HG02610 (cell line): ENCODE measurements around the gene TRIM67.

Experiments
- ATAC-seq: cut with Tn5 transposase; IDR thresholded peaks from one replicate; pipeline ENCODE4 v1.9.1; 2021; ENCODE audit warnings: mild to moderate bottlenecking, moderate library complexity; ENCODE audit not compliant: unreplicated experiment

Gene TRIM67

DNA sequence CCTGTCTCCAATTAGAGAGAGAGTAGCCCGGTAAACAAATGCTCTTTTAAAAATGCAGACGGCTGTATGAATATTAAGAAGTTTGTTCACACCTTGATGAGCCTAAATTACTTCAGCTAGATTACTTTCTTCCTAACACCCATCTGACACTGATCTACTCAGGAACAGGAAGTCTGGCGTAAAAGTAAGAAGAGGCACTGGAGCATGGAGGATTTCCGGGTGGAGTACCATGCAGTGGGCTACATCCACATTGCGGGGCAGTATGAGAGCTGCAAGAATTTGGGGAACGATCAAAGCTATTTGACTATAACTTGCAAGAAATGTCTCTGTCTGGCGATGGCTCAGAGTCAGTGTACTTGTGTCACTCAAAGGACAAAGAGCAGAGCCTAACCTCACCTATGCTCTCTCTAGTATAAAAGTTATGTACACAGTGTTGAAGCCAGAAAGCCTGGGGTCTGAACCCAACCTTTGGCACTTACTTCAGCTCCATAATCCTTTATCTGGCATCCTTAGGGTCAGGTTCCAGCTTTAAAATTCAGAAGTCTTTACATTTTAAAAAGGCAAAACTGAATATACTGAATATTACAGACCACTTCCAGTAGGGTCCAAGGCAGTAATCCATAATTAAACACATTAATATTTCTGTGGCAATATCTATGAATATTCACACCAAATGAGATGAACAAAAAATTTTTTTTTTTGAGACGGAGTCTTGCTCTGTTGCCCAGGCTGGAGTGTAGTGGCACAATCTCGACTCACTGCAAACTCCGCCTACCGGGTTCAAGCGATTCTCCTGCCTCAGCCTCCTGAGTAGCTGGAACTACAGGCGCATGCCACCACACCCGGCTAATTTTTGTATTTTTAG, 71.2 kb downstream of the TRIM67 start:
- peak; percentile 54 for ATAC-seq

DNA sequence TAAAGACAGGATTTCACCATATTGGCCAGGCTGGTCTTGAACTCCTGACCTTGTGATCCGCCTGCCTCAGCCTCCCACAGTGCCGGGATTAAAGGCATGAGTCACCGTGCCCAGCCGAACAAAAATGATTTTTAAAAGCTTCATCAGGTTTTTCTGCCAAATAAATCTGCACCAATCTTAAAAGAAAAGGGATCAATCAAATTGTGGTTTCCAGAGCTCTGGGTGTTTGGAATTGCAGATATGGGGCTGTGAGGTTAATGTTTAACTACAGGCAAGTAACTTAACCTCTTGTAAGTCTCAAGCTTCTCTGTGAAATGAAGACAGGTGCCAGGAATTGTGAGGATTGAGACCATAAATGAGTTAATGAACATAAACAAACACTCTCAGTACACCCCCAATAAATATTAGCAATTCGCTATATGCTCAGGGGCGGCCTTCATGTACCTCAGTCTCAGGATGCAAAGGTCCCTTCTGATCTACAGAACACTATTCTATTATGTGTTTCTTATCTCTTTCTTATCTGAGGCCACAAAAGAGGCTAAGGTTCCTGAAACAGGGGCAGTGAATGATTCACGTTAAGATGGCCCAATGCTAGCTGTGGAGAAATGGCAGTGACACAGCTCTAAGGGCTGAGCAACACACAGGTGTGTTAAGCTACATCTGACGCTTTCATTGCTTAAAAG, 72.0 kb downstream of the TRIM67 start:
- ATAC-seq, result no peak

DNA sequence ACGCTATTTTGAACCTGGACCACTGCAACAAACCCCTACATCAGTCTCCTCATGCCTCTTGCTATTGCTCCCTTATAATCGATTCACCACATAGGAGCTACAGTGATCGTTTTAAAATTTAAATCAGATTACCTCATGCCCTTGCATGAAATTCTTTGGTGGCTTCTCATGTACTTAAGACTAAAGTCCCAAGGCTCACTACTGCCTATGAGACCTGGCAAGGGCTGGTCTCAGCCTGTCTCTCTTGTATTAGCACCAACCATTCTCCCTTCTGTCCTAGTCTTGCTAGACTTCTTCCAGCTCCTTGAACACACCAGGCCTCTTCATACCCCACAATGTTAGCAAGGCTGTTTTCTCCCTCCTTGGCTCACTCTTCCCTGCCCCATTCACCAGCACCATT, 72.6 kb downstream of the TRIM67 start:
- no peak for ATAC-seq

DNA sequence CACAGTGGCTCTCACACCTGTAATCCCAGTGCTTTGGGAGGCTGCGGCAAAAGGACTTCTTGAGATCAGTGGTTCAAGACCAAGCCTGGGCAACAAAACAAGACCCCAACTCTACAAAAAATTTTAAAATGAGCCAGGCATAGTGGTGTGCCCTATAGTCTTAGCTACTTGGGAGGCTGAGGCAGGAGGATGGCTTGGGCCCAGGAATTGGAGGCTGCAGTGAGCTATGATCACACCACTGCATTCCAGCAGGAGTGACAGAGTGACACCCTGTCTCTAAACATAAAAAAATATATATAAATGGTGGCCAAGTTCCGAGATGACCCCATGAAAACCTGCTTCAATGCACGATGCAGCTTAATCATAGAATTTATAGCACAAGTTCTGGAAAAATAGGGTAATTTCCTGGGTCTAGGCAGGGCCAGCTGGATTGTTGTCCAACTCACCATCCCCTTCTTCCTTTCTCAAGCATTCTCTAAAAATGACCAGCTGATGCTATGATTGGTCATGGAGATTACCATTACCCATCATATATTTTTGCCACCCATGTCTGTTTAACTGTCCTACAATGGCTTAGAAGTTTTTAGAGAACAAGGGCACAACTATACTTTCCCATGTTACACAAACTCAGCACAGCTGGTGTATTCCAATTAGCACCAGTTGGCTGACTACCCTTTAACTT, 73.8 kb downstream of the TRIM67 start:
- ATAC-seq, result no peak

DNA sequence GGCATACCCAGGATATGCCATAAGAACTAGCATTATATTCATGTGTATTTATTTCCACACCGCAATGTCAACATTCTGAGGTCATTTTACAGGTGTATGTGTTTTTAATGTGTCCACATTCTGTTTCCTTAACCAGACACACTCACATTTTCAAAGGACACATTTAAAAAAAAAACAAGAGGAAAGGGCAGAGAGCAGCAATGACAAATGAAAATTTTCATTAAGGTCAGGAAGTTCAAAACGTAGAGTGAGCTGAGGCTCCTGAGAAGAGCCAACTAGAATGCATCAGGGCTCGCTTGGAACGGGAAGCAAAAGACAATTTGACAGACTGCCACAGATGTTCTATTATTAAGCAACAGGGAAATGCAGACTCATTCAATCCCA, 74.3 kb downstream of the TRIM67 start:
- ATAC-seq, result no peak

DNA sequence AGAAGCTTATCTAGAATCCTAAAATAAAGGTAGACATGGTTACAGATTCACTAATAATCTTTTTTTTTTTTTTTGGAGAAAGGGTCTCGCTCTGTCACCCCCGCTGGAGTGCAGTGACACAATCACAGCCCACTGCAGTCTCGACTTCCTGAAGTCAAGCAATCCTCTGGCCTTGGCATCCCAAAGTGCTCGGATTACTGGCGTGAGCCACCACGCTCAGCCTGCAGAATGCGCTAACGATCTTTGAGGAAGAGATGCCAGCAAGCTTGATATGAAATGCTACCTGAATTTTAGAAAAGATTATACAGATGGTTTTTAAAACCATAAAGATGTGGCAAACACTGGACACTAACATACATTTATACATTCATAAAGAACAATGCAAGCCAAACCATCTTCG, 75.1 kb downstream of the TRIM67 start:
- ATAC-seq, result no peak

DNA sequence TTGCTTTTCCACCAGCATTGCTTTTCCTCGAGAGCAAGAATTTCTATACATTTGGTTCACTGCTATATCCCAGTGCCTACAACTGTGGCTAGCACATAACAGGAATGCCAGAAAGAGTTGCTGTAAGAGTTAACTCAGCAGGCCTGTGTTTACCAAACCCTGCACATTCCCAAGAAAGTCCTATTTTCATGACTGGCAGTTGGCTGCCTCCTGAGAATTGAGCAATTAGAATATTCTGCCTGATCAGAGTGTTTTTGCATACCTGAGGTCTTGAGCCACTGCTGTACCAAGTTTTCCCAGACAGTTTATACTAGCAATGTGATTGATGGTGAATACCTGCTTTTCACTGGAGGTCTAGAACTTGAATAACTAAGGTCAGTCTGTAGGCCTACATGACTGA, 76.4 kb downstream of the TRIM67 start:
- no peak for ATAC-seq

DNA sequence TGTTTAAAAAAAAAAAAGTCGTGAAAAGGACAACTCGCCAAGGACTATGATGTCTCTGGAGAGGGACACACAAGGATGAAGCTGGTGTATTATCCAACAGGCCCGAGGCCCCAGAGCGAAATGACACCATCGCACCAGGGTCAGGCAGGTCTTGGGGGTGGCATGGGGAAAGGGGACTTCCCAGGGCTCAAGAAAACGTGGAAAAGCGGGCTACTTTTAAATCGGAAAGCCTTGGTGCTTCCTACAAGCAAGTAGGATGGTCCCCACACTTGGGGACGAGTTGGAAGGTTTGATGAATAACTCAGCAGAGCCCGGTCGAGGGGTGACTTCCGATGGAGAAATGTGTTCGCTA, 78.6 kb downstream of the TRIM67 start:
- no peak for ATAC-seq

DNA sequence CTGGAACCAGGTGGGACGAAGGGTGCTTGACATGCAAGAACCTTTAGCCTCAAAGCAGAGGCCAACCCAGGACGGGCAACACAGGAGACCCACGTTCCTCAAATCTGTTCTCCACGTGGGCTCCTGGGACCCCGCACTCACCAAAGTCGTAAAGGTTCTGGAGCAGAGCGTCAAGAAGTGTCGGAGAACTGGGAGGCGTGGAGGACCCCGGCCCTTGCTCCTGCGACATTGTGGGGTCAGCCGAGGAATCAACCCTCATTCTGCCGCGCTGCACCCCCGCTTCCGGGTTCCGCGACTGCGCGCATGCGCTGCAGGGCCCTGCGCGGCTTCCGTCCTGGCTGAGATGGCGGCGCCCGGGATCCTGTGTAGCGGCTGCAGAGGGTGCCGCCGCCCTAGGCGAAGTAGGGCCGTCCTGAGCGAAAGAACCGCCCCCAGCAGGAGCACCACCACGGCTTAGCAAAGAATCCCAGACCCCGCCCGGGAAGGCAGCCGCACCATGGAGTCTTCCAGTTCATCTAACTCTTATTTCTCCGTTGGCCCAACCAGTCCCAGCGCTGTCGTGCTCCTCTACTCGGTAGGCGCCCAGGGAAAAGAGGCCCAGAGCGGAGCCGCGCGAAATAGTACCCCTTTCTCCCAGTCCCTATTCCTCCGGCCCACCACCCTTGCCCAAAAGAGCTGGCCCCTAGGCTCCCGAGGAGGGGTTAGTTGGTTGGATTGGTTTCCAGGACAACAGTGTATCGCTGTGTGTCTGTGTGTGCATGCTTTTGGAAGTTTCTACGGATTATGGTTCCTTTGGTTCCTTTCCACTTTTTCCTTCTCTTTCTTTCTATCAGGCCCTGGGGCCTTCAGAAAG, 79.3 kb downstream of the TRIM67 start, which contains the start of gene GNPAT:
Gene GNPAT, plus strand, starts transcription at position 330 of the 853 bp plus-strand sequence. Its CDS starts 167 bp downstream, at position 497.
- ATAC-seq, result peak; percentile 88

DNA sequence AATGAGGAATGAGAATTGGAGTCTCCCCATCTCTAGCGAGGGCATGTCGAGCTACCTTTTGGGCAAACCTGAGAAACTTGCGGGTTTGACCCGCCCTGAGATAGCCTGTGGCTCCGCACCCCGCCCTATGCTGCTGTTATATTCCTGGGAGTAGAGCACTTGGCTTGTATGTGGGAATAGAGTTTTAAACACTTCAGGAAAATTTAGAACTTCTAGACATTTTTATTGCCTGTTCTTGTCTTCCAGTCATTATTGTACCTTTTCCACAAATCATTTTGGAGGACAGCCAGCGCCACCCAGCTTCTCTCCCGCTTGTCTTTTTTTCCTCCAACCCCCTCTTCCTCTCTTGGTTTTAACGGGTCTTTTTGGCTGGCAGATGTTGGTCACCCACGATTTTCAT, 79.9 kb downstream of the TRIM67 start:
- peak; percentile 20 for ATAC-seq

DNA sequence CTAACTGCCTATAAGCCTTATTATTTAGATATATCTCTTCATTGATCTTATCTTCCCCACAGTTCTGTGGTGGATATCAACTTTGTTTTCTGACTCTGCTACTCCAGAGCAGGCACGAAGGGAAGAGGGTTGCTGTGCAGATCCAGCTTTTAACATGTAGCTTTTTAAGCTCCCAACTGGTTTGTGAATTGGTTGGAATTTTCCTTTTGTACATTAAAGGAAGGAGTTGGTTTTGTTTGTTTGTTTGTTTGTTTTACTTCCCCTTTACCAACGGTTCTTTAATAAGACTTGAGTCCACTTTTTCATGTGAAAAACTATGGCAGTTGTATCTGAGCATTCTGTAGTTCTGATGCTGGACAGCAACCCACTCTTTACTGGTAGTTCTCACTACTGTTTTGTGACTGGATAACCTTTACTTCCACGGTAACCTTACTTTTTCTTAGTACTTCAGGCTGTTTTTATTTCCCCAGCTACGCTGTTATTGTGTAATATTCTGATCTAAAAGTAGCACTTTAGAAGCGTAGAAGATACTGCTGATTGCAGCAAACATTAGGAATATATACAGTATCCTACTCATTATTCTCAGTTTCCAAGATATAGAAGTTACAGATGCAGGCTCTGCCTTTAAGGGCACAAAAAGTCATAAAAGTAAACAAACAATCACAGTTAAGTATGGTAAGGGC, 80.8 kb downstream of the TRIM67 start:
- no peak for ATAC-seq

DNA sequence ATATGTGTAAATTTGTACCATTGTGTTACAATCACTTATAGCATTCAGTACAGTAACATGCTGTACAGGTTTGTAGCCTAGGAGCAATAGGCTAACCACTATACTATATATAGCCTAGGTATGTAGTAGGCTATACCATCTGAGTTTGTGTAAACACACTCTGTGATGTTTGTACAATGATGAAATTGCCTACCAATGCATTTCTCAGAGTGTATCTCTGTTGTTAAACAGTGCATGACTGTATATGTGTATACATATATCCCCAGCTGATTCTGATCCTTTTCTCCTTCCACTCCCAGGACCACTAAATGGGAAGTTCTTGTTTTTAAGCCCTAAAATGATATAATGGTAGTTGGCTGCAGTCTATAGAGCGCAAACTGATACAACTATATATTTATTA, 86.9 kb downstream of the TRIM67 start:
- ATAC-seq, result no peak

DNA sequence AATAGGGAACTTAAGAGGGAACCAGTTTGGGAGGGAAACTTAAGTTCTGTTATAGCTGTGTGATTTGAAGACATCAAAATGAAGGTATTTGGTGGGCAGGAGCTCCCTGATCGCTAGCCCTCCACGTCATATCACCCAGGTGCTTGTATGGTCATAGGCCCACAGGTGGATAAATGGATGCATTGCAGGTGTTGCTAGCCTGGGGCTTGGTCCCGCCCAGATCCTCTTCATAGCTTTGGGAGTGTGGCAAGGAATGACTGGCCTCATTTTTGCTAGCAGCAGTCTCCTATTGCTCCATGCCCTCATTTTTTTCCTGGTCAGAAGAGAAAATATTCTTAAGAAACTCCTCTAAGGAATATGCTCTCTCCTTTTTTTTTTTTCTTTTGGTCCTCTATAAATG, 90.5 kb downstream of the TRIM67 start:
- ATAC-seq, result no peak

DNA sequence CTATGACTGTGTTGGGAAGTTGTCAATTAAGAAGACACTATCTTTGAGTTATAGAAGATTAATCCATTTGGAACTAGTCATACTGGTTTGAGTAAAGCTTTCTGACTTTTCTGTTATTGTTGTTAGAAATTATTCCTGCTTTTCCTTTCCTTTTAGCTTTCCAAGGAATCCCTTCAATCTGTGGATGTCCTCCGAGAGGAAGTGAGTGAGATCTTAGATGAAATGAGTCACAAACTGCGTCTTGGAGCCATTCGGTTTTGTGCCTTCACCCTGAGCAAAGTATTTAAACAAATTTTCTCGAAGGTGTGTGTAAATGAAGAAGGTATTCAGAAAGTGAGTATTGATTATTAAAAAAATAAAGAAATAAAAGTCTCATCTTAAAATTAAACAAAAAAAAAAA, 98.5 kb downstream of the TRIM67 start:
- no peak for ATAC-seq

DNA sequence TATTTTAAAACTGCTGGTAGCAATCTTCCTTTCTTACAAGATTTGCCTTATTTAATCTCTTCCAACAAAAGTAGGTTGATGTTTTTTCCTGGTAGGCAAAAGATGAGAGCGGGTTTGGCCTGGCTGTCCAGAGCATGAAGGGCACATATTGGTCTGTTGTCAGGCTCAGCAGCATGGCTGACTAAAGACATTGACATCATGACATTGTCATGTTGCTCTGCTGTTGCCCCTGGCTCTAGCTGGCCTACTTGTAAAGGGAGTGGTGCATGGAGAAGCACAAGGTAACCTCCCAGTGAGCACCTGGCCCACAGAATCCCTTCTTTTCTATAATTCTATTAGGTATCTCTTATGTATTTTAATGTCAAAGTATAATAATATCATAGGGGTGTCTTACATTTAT, 102.8 kb downstream of the TRIM67 start:
- ATAC-seq, result no peak

DNA sequence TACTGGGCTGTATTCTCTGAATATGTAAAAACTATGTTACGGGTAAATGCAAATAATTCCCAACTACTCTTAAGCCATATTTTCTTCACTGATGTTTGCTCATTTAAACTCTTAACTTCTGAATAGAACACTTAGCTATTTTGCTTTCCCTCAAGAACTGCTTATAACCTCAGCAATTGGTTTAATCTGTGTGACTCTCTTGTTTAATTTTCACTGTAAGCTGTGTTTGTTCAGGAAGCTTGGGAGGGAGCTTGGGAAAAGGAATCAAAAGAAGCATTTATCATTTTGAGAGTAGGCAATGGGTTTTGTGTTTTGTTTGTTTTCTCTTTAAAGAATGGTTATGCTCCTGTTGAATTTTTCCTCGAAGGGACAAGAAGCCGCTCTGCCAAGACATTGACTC, 103.5 kb downstream of the TRIM67 start:
- ATAC-seq, result no peak

DNA sequence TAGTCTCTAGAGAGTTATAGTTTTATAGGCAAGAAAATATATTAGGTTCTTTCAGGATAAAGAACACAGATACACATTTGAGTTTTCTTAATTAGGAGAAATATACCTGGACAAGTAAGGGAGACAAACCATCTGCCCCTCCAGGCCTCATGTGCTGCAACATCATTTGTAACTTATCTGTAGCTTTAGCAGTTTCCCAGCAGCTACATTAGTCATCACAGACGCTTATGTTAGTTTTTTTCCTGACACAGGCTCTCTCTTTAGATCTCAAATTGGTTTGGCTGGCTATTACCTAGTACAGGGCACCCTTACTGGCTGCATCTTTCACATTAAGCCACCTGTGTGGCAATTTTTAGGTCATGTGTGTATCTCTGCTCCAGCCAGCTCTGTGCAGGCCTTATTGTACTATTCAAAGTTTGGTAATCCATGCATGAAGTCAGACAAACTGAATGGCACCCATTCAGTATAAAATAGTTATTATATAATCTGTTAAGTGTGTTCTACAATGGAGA, 105.0 kb downstream of the TRIM67 start:
- no peak for ATAC-seq
